ENCODE results near the gene EXD1. TPM values are rescaled to one million over a fixed set of nuclear protein-coding genes. Genes with fewer than 3 reads are reported as not detected.

Gene EXD1
- total RNA-seq, 1 experiment from 2014 or later = 0.37 TPM

GRCh38 chr15:41133454-41133853, 97.1 kb downstream of the EXD1 start:
- H3K27ac Mint-ChIP-seq (ENCODE audit: low read depth, unreplicated experiment) = no peak overlapping the region
- H3K27me3 Mint-ChIP-seq (ENCODE audit: insufficient read depth, unreplicated experiment) = peaks cover 11% of the 10 kb centered on the region
- intact Hi-C loops (cut with micrococcal nuclease) = no loop called here
- no peak for TF ChIP-seq CTCF (IDR thresholded peaks at IDR 0.05; ENCODE audit: unreplicated experiment)
- peaks cover 1% of the 10 kb centered on the region for H3K36me3 Mint-ChIP-seq (ENCODE audit: insufficient read depth, unreplicated experiment)
- H3K9me3 Mint-ChIP-seq (ENCODE audit: unreplicated experiment) = no peaks in the 10 kb centered on the region
- BruUV-seq (replicated peaks) = no TSS peak
- ChIA-PET CTCF (no interaction called here), POLR2A (no interaction called here)
- H3K4me3 Mint-ChIP-seq (ENCODE audit: unreplicated experiment) = no peak overlapping the region
- H3K4me1 Mint-ChIP-seq (ENCODE audit: insufficient read depth, unreplicated experiment) = no peaks in the 10 kb centered on the region
- DNase-seq (ENCODE audit: unreplicated experiment) = no peak

Other genes starting within 250 kb of the EXD1 start
- gene INO80, start 114.5 kb downstream of the EXD1 start, total RNA-seq (2022) = 32.3 and 33.8 TPM in 2 replicates
- 70.4 and 91.1 TPM in 2 replicates for gene CHP1, start 511 bp upstream of the EXD1 start, total RNA-seq (2022)
- gene OIP5, start 101.8 kb upstream of the EXD1 start, total RNA-seq (2022) = 2.9 and 5.7 TPM in 2 replicates
- 39.1 and 62.6 TPM in 2 replicates for gene NUSAP1, start 102.1 kb upstream of the EXD1 start, total RNA-seq (2022)
- 14.9 and 18.2 TPM in 2 replicates for gene NDUFAF1, start 171.7 kb upstream of the EXD1 start, total RNA-seq (2022)
- 30.2 and 30.6 TPM in 2 replicates for gene RTF1, start 186.3 kb upstream of the EXD1 start, total RNA-seq (2022)